OCI-LY3 (cell line): ENCODE data around the gene WDR46.

ENCODE experiments used
- EZH2phosphoT487 ChIP-seq: fragments of 200-600 bp; shearing (Covaris generic); IDR thresholded peaks from 2 replicates; pipeline ENCODE4 v1.6.1; 2018; ENCODE audit warnings: antibody characterized with exemption, mixed run types, low read depth
- TF ChIP-seq, protein P1 (sequence below): fragments of 200-600, 300-600 bp; sonication (generic); IDR thresholded peaks from 2 replicates; pipeline ENCODE4 v1.5.1; 2014; ENCODE audit warnings: antibody characterized with exemption, low read length, low read depth

DNA sequence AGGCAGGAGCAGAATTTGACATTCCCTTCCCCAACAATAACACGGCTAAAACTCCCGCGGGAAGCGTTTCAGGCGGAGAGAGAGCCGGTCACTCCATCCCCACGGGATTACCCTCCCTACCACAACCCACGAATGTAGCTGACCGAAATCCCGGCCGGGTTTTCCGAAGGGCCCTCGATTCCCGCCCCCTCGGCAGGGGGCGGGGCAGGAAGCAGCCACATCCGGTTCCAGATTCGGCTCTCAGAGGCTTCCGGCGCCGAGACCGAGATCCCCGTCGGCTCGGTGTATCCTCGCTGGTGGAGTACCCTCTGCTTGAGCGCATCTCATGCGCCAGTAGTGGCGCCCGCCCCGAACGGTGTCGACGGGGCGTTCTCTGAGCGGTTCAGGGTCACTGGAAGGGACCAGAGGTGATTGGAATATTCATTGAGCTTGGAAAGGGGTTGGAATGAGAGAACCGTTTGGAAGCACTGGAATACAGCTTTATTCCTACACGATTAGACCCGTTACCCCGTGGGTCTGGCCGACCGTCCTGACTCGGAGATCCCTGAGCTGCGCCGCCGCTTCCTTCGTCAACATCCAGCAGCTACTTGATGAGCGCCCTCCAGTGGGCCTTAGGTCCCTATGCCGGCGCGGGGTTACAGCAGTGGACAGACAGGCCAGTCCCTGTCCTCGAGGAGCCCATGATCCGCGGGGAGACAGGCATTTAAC, 10.4 kb upstream of the WDR46 start:
- TF ChIP-seq, protein P1, sequence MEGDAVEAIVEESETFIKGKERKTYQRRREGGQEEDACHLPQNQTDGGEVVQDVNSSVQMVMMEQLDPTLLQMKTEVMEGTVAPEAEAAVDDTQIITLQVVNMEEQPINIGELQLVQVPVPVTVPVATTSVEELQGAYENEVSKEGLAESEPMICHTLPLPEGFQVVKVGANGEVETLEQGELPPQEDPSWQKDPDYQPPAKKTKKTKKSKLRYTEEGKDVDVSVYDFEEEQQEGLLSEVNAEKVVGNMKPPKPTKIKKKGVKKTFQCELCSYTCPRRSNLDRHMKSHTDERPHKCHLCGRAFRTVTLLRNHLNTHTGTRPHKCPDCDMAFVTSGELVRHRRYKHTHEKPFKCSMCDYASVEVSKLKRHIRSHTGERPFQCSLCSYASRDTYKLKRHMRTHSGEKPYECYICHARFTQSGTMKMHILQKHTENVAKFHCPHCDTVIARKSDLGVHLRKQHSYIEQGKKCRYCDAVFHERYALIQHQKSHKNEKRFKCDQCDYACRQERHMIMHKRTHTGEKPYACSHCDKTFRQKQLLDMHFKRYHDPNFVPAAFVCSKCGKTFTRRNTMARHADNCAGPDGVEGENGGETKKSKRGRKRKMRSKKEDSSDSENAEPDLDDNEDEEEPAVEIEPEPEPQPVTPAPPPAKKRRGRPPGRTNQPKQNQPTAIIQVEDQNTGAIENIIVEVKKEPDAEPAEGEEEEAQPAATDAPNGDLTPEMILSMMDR: peak; percentile 30
- TF ChIP-seq EZH2phosphoT487: no peak
